ENCODE data around the gene NID1.
A peak's percentile ranks its signal among the peaks of the same experiment; 100 is the strongest.

The NID1 gene

GRCh38 chr1:236065509-236066005 lies 667 bp upstream of the NID1 start:
- no peak for DNase-seq

- no peak for DNase-seq
These were observed 794 bp downstream of the NID1 start for GRCh38 chr1:236063919-236064673.

- no peak for DNase-seq
These were observed 1.4 kb downstream of the NID1 start for GRCh38 chr1:236063551-236063918.

GRCh38 chr1:236060286-236060685 lies 4.6 kb downstream of the NID1 start:
- no peak for DNase-seq

- DNase-seq: no peak
These were observed 5.9 kb downstream of the NID1 start for GRCh38 chr1:236059011-236059410.

- no peak for DNase-seq
These were observed 6.6 kb downstream of the NID1 start for GRCh38 chr1:236058141-236058934.

GRCh38 chr1:236057546-236057945 lies 7.3 kb downstream of the NID1 start:
- DNase-seq: no peak

- DNase-seq: no peak
These were observed 12.5 kb downstream of the NID1 start for GRCh38 chr1:236052232-236052993.

GRCh38 chr1:236051242-236051791 lies 13.6 kb downstream of the NID1 start:
- DNase-seq: no peak

- no peak for DNase-seq
These were observed 19.1 kb downstream of the NID1 start for GRCh38 chr1:236045771-236046170.

- DNase-seq: no peak
These were observed 20.5 kb downstream of the NID1 start for GRCh38 chr1:236044341-236044740.

- no peak for DNase-seq
These were observed 23.0 kb downstream of the NID1 start for GRCh38 chr1:236041631-236042618.

GRCh38 chr1:236039740-236040685 lies 24.9 kb downstream of the NID1 start:
- DNase-seq: no peak

GRCh38 chr1:236038034-236038433 lies 26.9 kb downstream of the NID1 start:
- DNase-seq: no peak

- DNase-seq: no peak
These were observed 29.2 kb downstream of the NID1 start for GRCh38 chr1:236035681-236036101.

GRCh38 chr1:236033336-236033735 lies 31.6 kb downstream of the NID1 start:
- DNase-seq: no peak

- DNase-seq: peak; percentile 57
These were observed 34.4 kb downstream of the NID1 start for GRCh38 chr1:236030534-236030933.

- no peak for DNase-seq
These were observed 35.4 kb downstream of the NID1 start for GRCh38 chr1:236029428-236029940.

- DNase-seq: no peak
These were observed 37.8 kb downstream of the NID1 start for GRCh38 chr1:236027104-236027503.

- DNase-seq: no peak
These were observed 39.1 kb downstream of the NID1 start for GRCh38 chr1:236025836-236026235.
